H1 (cell line): ENCODE results near the gene TAMALIN. TPM values are rescaled to one million over a fixed set of nuclear protein-coding genes. Genes with fewer than 3 reads are reported as not detected.
A peak's percentile ranks its signal among the peaks of the same experiment; 100 is the strongest.

Experiments
- CTCF ChIA-PET: fragments of 300-600 bp; sonication (Branson Sonifier 250); formaldehyde crosslinking; loops from one replicate; lab custom pipeline; 2021; ENCODE audit not compliant: partially characterized antibody; lab: Charles Lee
- POLR2A ChIA-PET: fragments of 300-600 bp; sonication (Branson Sonifier 250); formaldehyde crosslinking; loops from one replicate; lab custom pipeline; 2021; ENCODE audit warnings: inconsistent platforms; ENCODE audit not compliant: partially characterized antibody; lab: Charles Lee
- DNase-seq, 2 experiments: peaks; one replicate each; pipeline versions ENCODE4 v3.0.0 to v3.0.0-alpha.2; 2010 to 2022; ENCODE audit warnings: low spot score in 2 of 2, low read depth in 1 of 2, mixed read lengths in 1 of 2
- FAIRE-seq: peaks from 2 replicates; lab custom pipeline; 2011; peaks lifted over from hg19 to GRCh38; lab: Jason Lieb, UNC
- H2AFZ ChIP-seq: 2 replicates; pipeline ENCODE4 v1.8.1; 2012; ENCODE audit warnings: low read length, inconsistent platforms
- H2AK5ac ChIP-seq: 2 replicates; pipeline ENCODE4 v1.6.1; 2013; ENCODE audit warnings: low read depth, low read length
- H2BK120ac ChIP-seq: replicated peaks from 2 replicates; pipeline ENCODE3; 2013; ENCODE audit warnings: low read depth, low read length, inconsistent platforms
- H2BK12ac ChIP-seq: 2 replicates; pipeline ENCODE4 v1.6.1; 2013; ENCODE audit warnings: low read depth, low read length
- H2BK15ac ChIP-seq: 2 replicates; pipeline ENCODE4 v1.6.1; 2013; ENCODE audit warnings: low read length
- H2BK20ac ChIP-seq: 2 replicates; pipeline ENCODE4 v1.6.1; 2013; ENCODE audit warnings: low read length
- H2BK5ac ChIP-seq: 2 replicates; pipeline ENCODE4 v1.6.1; 2013; ENCODE audit warnings: low read depth, low read length
- H3K14ac ChIP-seq: 2 replicates; pipeline ENCODE4 v1.6.1; 2013; ENCODE audit warnings: inconsistent platforms; ENCODE audit not compliant: insufficient read length
- H3K18ac ChIP-seq: 2 replicates; pipeline ENCODE4 v1.6.1; 2013; ENCODE audit warnings: low read length; ENCODE audit errors: extremely low read depth
- H3K23ac ChIP-seq: 2 replicates; pipeline ENCODE4 v1.6.1; 2013; ENCODE audit warnings: inconsistent platforms; ENCODE audit not compliant: insufficient read length
- H3K23me2 ChIP-seq: 2 replicates; pipeline ENCODE4 v1.6.1; 2013; ENCODE audit warnings: low read depth, low read length
- H3K27ac ChIP-seq: 2 replicates; pipeline ENCODE4 v1.6.1; 2011; ENCODE audit warnings: low read depth, low read length, inconsistent platforms
- H3K27me3 ChIP-seq, 4 experiments: replicated peaks in 1 of 4; 1 replicate in 1 of 4; 2 replicates in 3 of 4; pipeline versions ENCODE4 v1.6.1 to v1.8.1; 2011 to 2013; ENCODE audit warnings: low read length in 3 of 4, mild to moderate bottlenecking in 3 of 4, inconsistent platforms in 2 of 4, mixed read lengths in 2 of 4, moderate library complexity in 1 of 4; ENCODE audit not compliant: control insufficient read depth in 3 of 4, insufficient read depth in 3 of 4; ENCODE audit errors: extremely low read depth in 1 of 4
- H3K36me3 ChIP-seq, 4 experiments: 2 replicates each; pipeline versions ENCODE4 v1.6.1 to v1.8.1; 2011 to 2013; ENCODE audit warnings: mild to moderate bottlenecking in 4 of 4, low read length in 3 of 4, moderate library complexity in 2 of 4, control low read depth in 1 of 4, inconsistent platforms in 1 of 4; ENCODE audit not compliant: insufficient read depth in 4 of 4, control insufficient read depth in 2 of 4
- H3K4ac ChIP-seq: replicated peaks from 2 replicates; pipeline ENCODE3; 2013; ENCODE audit warnings: low read length, low read depth, mixed read lengths, inconsistent platforms; ENCODE audit not compliant: insufficient read length
- H3K4me1 ChIP-seq, 4 experiments: replicated peaks in 1 of 4; 1 replicate in 1 of 4; 2 replicates in 3 of 4; pipeline versions ENCODE4 v1.6.1 to v1.8.1; 2011 to 2013; ENCODE audit warnings: low read length in 3 of 4, inconsistent platforms in 2 of 4, mixed read lengths in 1 of 4; ENCODE audit not compliant: insufficient read depth in 4 of 4, control insufficient read depth in 3 of 4
- H3K4me2 ChIP-seq, 2 experiments: 2 replicates each; pipeline versions ENCODE4 v1.6.1 to v1.8.1; 2011 to 2013; ENCODE audit warnings: low read depth in 2 of 2, low read length in 2 of 2, control low read depth in 1 of 2, inconsistent platforms in 1 of 2, mild to moderate bottlenecking in 1 of 2; ENCODE audit not compliant: insufficient read depth in 1 of 2
- H3K4me3 ChIP-seq, 4 experiments: fragments of 200-600, 300-600 bp in 1 of 4; sonication (generic), shearing (Covaris generic), sonication (Bioruptor Twin) in 1 of 4; 2 replicates each; pipeline versions ENCODE4 v1.5.1 to v1.8.1; 2011 to 2016; ENCODE audit warnings: low read length in 4 of 4, low read depth in 3 of 4, control low read depth in 2 of 4, inconsistent platforms in 2 of 4, mild to moderate bottlenecking in 2 of 4, mixed read lengths in 1 of 4, moderate library complexity in 1 of 4; ENCODE audit not compliant: insufficient read depth in 2 of 4; ENCODE audit errors: extremely low read depth in 1 of 4
- H3K56ac ChIP-seq: replicated peaks from 2 replicates; pipeline ENCODE3; 2013; ENCODE audit warnings: low read depth, mild to moderate bottlenecking, mixed read lengths, low read length, inconsistent platforms; ENCODE audit not compliant: insufficient read length
- H3K79me1 ChIP-seq: 2 replicates; pipeline ENCODE4 v1.6.1; 2013; ENCODE audit warnings: low read depth, low read length, control low read depth
- H3K79me2 ChIP-seq, 2 experiments: 2 replicates each; pipeline versions ENCODE4 v1.6.1 to v1.8.1; 2012 to 2013; ENCODE audit warnings: low read length in 2 of 2, mild to moderate bottlenecking in 2 of 2, inconsistent platforms in 1 of 2; ENCODE audit not compliant: insufficient read depth in 2 of 2, control insufficient read depth in 1 of 2
- H3K9ac ChIP-seq, 4 experiments: replicated peaks in 1 of 4; 1 replicate in 1 of 4; 2 replicates in 3 of 4; pipeline versions ENCODE4 v1.6.1 to v1.8.1; 2011 to 2013; ENCODE audit warnings: low read depth in 3 of 4, low read length in 3 of 4, control low read depth in 2 of 4, mild to moderate bottlenecking in 2 of 4, moderate library complexity in 2 of 4, inconsistent platforms in 1 of 4; ENCODE audit errors: extremely low read depth in 1 of 4
- H3K9me3 ChIP-seq, 2 experiments: 2 replicates each; pipeline versions ENCODE4 v1.6.1 to v1.8.1; 2012 to 2013; ENCODE audit warnings: mild to moderate bottlenecking in 2 of 2, moderate library complexity in 2 of 2, control low read depth in 1 of 2, inconsistent platforms in 1 of 2, low read depth in 1 of 2, low read length in 1 of 2, mixed read lengths in 1 of 2; ENCODE audit not compliant: insufficient read depth in 2 of 2
- H4K20me1 ChIP-seq, 2 experiments: replicated peaks in 1 of 2; 2 replicates each; pipeline versions ENCODE3 to v1.8.1; 2011 to 2013; ENCODE audit warnings: inconsistent platforms in 2 of 2, low read length in 2 of 2, mild to moderate bottlenecking in 1 of 2; ENCODE audit not compliant: insufficient read depth in 2 of 2, control insufficient read depth in 1 of 2
- H4K5ac ChIP-seq: 2 replicates; pipeline ENCODE4 v1.6.1; 2013; ENCODE audit warnings: low read length, low read depth, mixed read lengths, inconsistent platforms; ENCODE audit not compliant: insufficient read length
- H4K8ac ChIP-seq: 2 replicates; pipeline ENCODE4 v1.8.0; 2013; ENCODE audit warnings: mild to moderate bottlenecking, moderate library complexity, low read length, inconsistent platforms; ENCODE audit not compliant: insufficient read depth; ENCODE audit errors: extremely low read depth
- H4K91ac ChIP-seq: replicated peaks from 2 replicates; pipeline ENCODE3; 2013; ENCODE audit warnings: low read length, mixed read lengths, inconsistent platforms; ENCODE audit not compliant: insufficient read length
- CEBPB ChIP-seq: IDR thresholded peaks from 2 replicates; pipeline ENCODE4 v1.6.1; 2012; ENCODE audit warnings: low read depth, low read length
- GABPA ChIP-seq: IDR thresholded peaks from 2 replicates; pipeline ENCODE4 v1.6.1; 2011; ENCODE audit warnings: mild to moderate bottlenecking, low read length, moderate library complexity, borderline replicate concordance; ENCODE audit not compliant: insufficient read depth
- HDAC6 ChIP-seq: IDR thresholded peaks from one replicate; pipeline ENCODE4 v1.7.1; 2012; ENCODE audit warnings: low read depth, mild to moderate bottlenecking, inconsistent platforms, low read length, moderate library complexity
- KDM5A ChIP-seq: fragments of 200-600 bp; IDR thresholded peaks from 2 replicates; pipeline ENCODE4 v1.7.1; 2012; ENCODE audit warnings: mild to moderate bottlenecking, low read length, inconsistent platforms, mixed read lengths
- PHF8 ChIP-seq: fragments of 200-600 bp; sonication (generic); conservative IDR thresholded peaks from 2 replicates; pipeline ENCODE4 v1.7.1; 2012; ENCODE audit warnings: low read depth, mild to moderate bottlenecking, inconsistent platforms, low read length, moderate library complexity
- SAP30 ChIP-seq: fragments of 300-600 bp; sonication (generic); IDR thresholded peaks from 2 replicates; pipeline ENCODE4 v1.7.1; 2012; ENCODE audit warnings: low read length, moderate library complexity, mild to moderate bottlenecking, inconsistent platforms; ENCODE audit not compliant: insufficient read depth, insufficient replicate concordance
- TAF1 ChIP-seq: IDR thresholded peaks from 2 replicates; pipeline ENCODE4 v1.6.1; 2011; ENCODE audit warnings: mild to moderate bottlenecking, low read depth, low read length
- TAF7 ChIP-seq: optimal IDR thresholded peaks from 2 replicates; pipeline ENCODE3; 2011; ENCODE audit warnings: low read depth, mild to moderate bottlenecking, inconsistent platforms, low read length, moderate library complexity, borderline replicate concordance
- WGBS, 2 experiments: shearing (Covaris generic) in 1 of 2; methylation state at CpG; one replicate each; pipeline versions ENCODE4 v1.1.6 to v1.1.7; 2013 to 2015; ENCODE audit warnings: low lambda C conversion rate in 2 of 2, mixed read lengths in 2 of 2, inconsistent platforms in 1 of 2, low coverage in 1 of 2, missing lambda C conversion rate in 1 of 2; ENCODE audit not compliant: insufficient replicate concordance in 2 of 2, insufficient coverage in 1 of 2, insufficient read length in 1 of 2; ENCODE audit errors: extremely low coverage in 1 of 2, missing lambda C conversion rate in 1 of 2; 5-methylcytosine and 5-hydroxymethylcytosine counted together
- polyA plus RNA-seq, 7 experiments: library from polyadenylated mRNA; depleted of rRNA in 3 of 7; stranded (reverse) in 5 of 7; unstranded in 2 of 7; fragments of >200 nt in 5 of 7; fragments of 200-250 nt in 2 of 7; gene quantifications; 1 replicate in 5 of 7; 2 replicates in 1 of 7; 4 replicates in 1 of 7; pipeline versions ENCODE4 v1.2.1 to v1.2.3, GENCODE V29; 2011 to 2013; ENCODE audit warnings: missing spikeins in 2 of 7, mixed read lengths in 2 of 7
- total RNA-seq: library from RNA; stranded (reverse); fragmentation: NEBNext Ultra II Directional; extraction: Animal tissue kit (Norgen Biotek cat#: 25700); gene quantifications from 2 replicates; pipeline ENCODE4 v1.2.1, GENCODE V29; 2021
- TF ChIP-seq, protein P1 (sequence below): IDR thresholded peaks from 2 replicates; pipeline ENCODE4 v1.6.1; 2011; ENCODE audit warnings: low read depth, mild to moderate bottlenecking, low read length; ENCODE audit not compliant: insufficient read depth

TAMALIN gene
- total and polyA plus RNA-seq, 2 of the 8 experiments (the other 6 are each of a cell fraction or from before 2014, with no cell fraction given), result 2.6 to 4.9 TPM

GRCh38 chr12:52063981-52064649 is 57.4 kb downstream of the TAMALIN start:
- 81% methylated on average over 12 of the region's 12 CpGs; no CpG with 5 or more reads in 1 of the 2 experiments for WGBS, 2 experiments
- no peak overlapping the region for H3K27ac ChIP-seq
- H2BK5ac ChIP-seq, result no peak overlapping the region
- H3K56ac ChIP-seq, result no peak overlapping the region
- H3K14ac ChIP-seq, result no peak overlapping the region
- H3K36me3 ChIP-seq, result 0 out of 8 replicates have a peak, but pooled peaks cover 0 to under 1% (median 0%) of the 10 kb centered on the region in 4 experiments
- H4K91ac ChIP-seq, result no peak overlapping the region
- H2AFZ ChIP-seq, result no peak overlapping the region
- FAIRE-seq (no peak), DNase-seq (no peak)
- no peaks in the 10 kb centered on the region for H3K79me2 ChIP-seq
- no peak overlapping the region for H2BK120ac ChIP-seq
- peaks cover 0 to 2% (median 0%) of the 10 kb centered on the region in 4 experiments; a peak in 3 of 7 replicates for H3K4me1 ChIP-seq
- H3K27me3 ChIP-seq, result peaks cover 0 to 2% (median 0%) of the 10 kb centered on the region in 4 experiments; a peak in 2 of 7 replicates
- no peak overlapping the region for H2BK15ac ChIP-seq
- POLR2A ChIA-PET, result interaction anchor here (0.6 to 2.3 kb wide), 4 partner anchors 13 to 33 kb away, joined by 3 to 14 read pairs (median 10); partner anchors contain the start of genes NR4A1 and SMIM41
- H3K9ac ChIP-seq, result no peak overlapping the region
- H3K9me3 ChIP-seq, result no peaks in the 10 kb centered on the region; a peak in 1 of 4 replicates
- no peak overlapping the region for H3K18ac ChIP-seq
- no peak overlapping the region for H3K4me3 ChIP-seq
- no peak overlapping the region for H2BK20ac ChIP-seq
- no peak overlapping the region for H4K5ac ChIP-seq
- no peak overlapping the region for H3K4me2 ChIP-seq
- H2AK5ac ChIP-seq, result 0 out of 2 replicates have a peak overlapping the region, but pooled peaks have one; percentile 24
- H4K20me1 ChIP-seq, result no peaks in the 10 kb centered on the region
- CTCF ChIA-PET, result interaction anchor here (0.6 to 34.1 kb wide), 9 partner anchors 9 to 149 kb away, joined by 3 to 1022 read pairs (median 4); partner anchors contain the start of gene SMIM41
- no peak overlapping the region for H3K23ac ChIP-seq
- H4K8ac ChIP-seq, result peak overlapping the region; percentile 78; the same call in 1 of the 2 replicates
- H3K4ac ChIP-seq, result no peak overlapping the region
- H3K23me2 ChIP-seq, result peaks cover 2% of the 10 kb centered on the region
- no peaks in the 10 kb centered on the region for H3K79me1 ChIP-seq
- H2BK12ac ChIP-seq, result 0 out of 2 replicates have a peak overlapping the region, but pooled peaks have one; percentile 27
- no peak for TF ChIP-seq CEBPB
- TF ChIP-seq HDAC6, result no peak
- TF ChIP-seq, protein P1, sequence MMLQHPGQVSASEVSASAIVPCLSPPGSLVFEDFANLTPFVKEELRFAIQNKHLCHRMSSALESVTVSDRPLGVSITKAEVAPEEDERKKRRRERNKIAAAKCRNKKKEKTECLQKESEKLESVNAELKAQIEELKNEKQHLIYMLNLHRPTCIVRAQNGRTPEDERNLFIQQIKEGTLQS, result no peak
- no peak for TF ChIP-seq GABPA
- TF ChIP-seq SAP30, result no peak
- no peak for TF ChIP-seq KDM5A
- TF ChIP-seq TAF7, result no peak
- no peak for TF ChIP-seq TAF1
- TF ChIP-seq PHF8, result no peak
